GM21619 (cell line): ENCODE measurements around the gene PEA15.

Experiments used
- ATAC-seq: cut with Tn5 transposase; IDR thresholded peaks from one replicate; pipeline ENCODE4 v1.9.1; 2021; ENCODE audit not compliant: unreplicated experiment

The PEA15 gene

GRCh38 chr1:160205242-160206035 is at the start of gene PEA15:
PEA15 (plus strand) TSS chr1:160205384; CDS start chr1:160211545, 6,161 bp downstream.
- ATAC-seq, result peak; percentile 41

GRCh38 chr1:160156361-160156760 is 48.8 kb upstream of the PEA15 start:
- no peak for ATAC-seq

- ATAC-seq, result no peak
Measured at GRCh38 chr1:160157174-160157573, 48.0 kb upstream of the PEA15 start.

- ATAC-seq, result no peak
Measured at GRCh38 chr1:160158031-160158430, 47.2 kb upstream of the PEA15 start.

- no peak for ATAC-seq
Measured at GRCh38 chr1:160158534-160158933, 46.6 kb upstream of the PEA15 start.

GRCh38 chr1:160159846-160160245 is 45.3 kb upstream of the PEA15 start:
- ATAC-seq, result no peak

GRCh38 chr1:160161965-160162705 is 43.0 kb upstream of the PEA15 start:
- ATAC-seq, result no peak

GRCh38 chr1:160162931-160163330 is 42.3 kb upstream of the PEA15 start:
- no peak for ATAC-seq

- no peak for ATAC-seq
Measured at GRCh38 chr1:160163615-160164014, 41.6 kb upstream of the PEA15 start.

- no peak for ATAC-seq
Measured at GRCh38 chr1:160164121-160164520, 41.1 kb upstream of the PEA15 start.

- no peak for ATAC-seq
Measured at GRCh38 chr1:160166166-160166868, 38.9 kb upstream of the PEA15 start.

GRCh38 chr1:160167056-160167455 is 38.1 kb upstream of the PEA15 start:
- ATAC-seq, result no peak

- ATAC-seq, result no peak
Measured at GRCh38 chr1:160167580-160167979, 37.6 kb upstream of the PEA15 start.

GRCh38 chr1:160168016-160168415 is 37.2 kb upstream of the PEA15 start:
- ATAC-seq, result no peak

- ATAC-seq, result no peak
Measured at GRCh38 chr1:160168609-160169369, 36.4 kb upstream of the PEA15 start.

- ATAC-seq, result peak; percentile 79
Measured at GRCh38 chr1:160169553-160170399, 35.4 kb upstream of the PEA15 start.

- no peak for ATAC-seq
Measured at GRCh38 chr1:160171354-160171753, 33.8 kb upstream of the PEA15 start.

GRCh38 chr1:160171980-160172379 is 33.2 kb upstream of the PEA15 start:
- ATAC-seq, result no peak

GRCh38 chr1:160177231-160177630 is 28.0 kb upstream of the PEA15 start:
- no peak for ATAC-seq

- ATAC-seq, result no peak
Measured at GRCh38 chr1:160177667-160178066, 27.5 kb upstream of the PEA15 start.
